HEK293 (cell line): ENCODE data around the gene ANKRD39.

Source experiments
- FEZF1 ChIP-seq: fragments of 450-650 bp; formaldehyde crosslinking; IDR thresholded peaks from 2 replicates; pipeline ENCODE4 v1.5.1; 2016; ENCODE audit warnings: missing biosample characterization, missing genetic modification characterization
- KLF10 ChIP-seq: fragments of 450-650 bp; IDR thresholded peaks from 2 replicates; pipeline ENCODE4 v1.5.1; 2018; ENCODE audit warnings: missing biosample characterization, mild to moderate bottlenecking, missing genetic modification characterization
- KLF17 ChIP-seq: fragments of 450-650 bp; formaldehyde crosslinking; IDR thresholded peaks from 2 replicates; pipeline ENCODE4 v1.5.1; 2016; ENCODE audit warnings: missing biosample characterization, missing genetic modification characterization
- REPIN1 ChIP-seq: fragments of 450-650 bp; formaldehyde crosslinking; IDR thresholded peaks from 2 replicates; pipeline ENCODE4 v1.5.1; 2017; ENCODE audit warnings: missing biosample characterization, missing genetic modification characterization, low read depth
- SP7 ChIP-seq: fragments of 450-650 bp; formaldehyde crosslinking; IDR thresholded peaks from 2 replicates; pipeline ENCODE4 v1.5.1; 2016; ENCODE audit warnings: missing biosample characterization, missing genetic modification characterization
- WT1 ChIP-seq: fragments of 450-650 bp; formaldehyde crosslinking; IDR thresholded peaks from 2 replicates; pipeline ENCODE4 v1.5.1; 2016; ENCODE audit warnings: missing biosample characterization, missing genetic modification characterization
- ZBTB1 ChIP-seq: fragments of 450-650 bp; formaldehyde crosslinking; IDR thresholded peaks from 2 replicates; pipeline ENCODE4 v1.5.1; 2016; ENCODE audit warnings: missing biosample characterization, missing genetic modification characterization
- ZBTB7A ChIP-seq: fragments of 450-650 bp; formaldehyde crosslinking; IDR thresholded peaks from 2 replicates; pipeline ENCODE4 v1.5.1; 2016; ENCODE audit warnings: low read depth, missing biosample characterization, missing genetic modification characterization
- ZFP3 ChIP-seq: fragments of 450-650 bp; formaldehyde crosslinking; IDR thresholded peaks from 2 replicates; pipeline ENCODE4 v1.5.1; 2016; ENCODE audit warnings: low read depth, missing biosample characterization, missing genetic modification characterization
- ZNF184 ChIP-seq: fragments of 450-650 bp; IDR thresholded peaks from 2 replicates; pipeline ENCODE4 v1.5.1; 2018; ENCODE audit warnings: missing biosample characterization, mild to moderate bottlenecking, missing genetic modification characterization
- ZNF211 ChIP-seq: fragments of 450-650 bp; formaldehyde crosslinking; IDR thresholded peaks from 2 replicates; pipeline ENCODE4 v1.5.1; 2016; ENCODE audit warnings: low read depth, missing biosample characterization, missing genetic modification characterization
- ZNF214 ChIP-seq: fragments of 450-650 bp; formaldehyde crosslinking; IDR thresholded peaks from 2 replicates; pipeline ENCODE4 v1.5.1; 2017; ENCODE audit warnings: missing biosample characterization, mild to moderate bottlenecking, missing genetic modification characterization, borderline replicate concordance
- ZNF221 ChIP-seq: fragments of 450-650 bp; formaldehyde crosslinking; IDR thresholded peaks from 2 replicates; pipeline ENCODE4 v1.5.1; 2017; ENCODE audit warnings: missing biosample characterization, missing genetic modification characterization, borderline replicate concordance
- ZNF302 ChIP-seq: fragments of 450-650 bp; formaldehyde crosslinking; IDR thresholded peaks from 2 replicates; pipeline ENCODE4 v1.5.1; 2016; ENCODE audit warnings: missing biosample characterization, missing genetic modification characterization, low read depth
- ZNF510 ChIP-seq: fragments of 450-650 bp; formaldehyde crosslinking; IDR thresholded peaks from 2 replicates; pipeline ENCODE4 v1.5.1; 2018; ENCODE audit warnings: mild to moderate bottlenecking, missing genetic modification characterization, missing biosample characterization; ENCODE audit not compliant: insufficient replicate concordance
- ZNF530 ChIP-seq: fragments of 450-650 bp; formaldehyde crosslinking; IDR thresholded peaks from 2 replicates; pipeline ENCODE4 v1.5.1; 2016; ENCODE audit warnings: low read depth, missing biosample characterization, missing genetic modification characterization
- ZNF561 ChIP-seq: fragments of 450-650 bp; IDR thresholded peaks from 2 replicates; pipeline ENCODE4 v1.5.1; 2018; ENCODE audit warnings: missing biosample characterization, missing genetic modification characterization, borderline replicate concordance
- ZNF610 ChIP-seq: fragments of 450-650 bp; formaldehyde crosslinking; IDR thresholded peaks from 2 replicates; pipeline ENCODE4 v1.5.1; 2016; ENCODE audit warnings: missing biosample characterization, missing genetic modification characterization, borderline replicate concordance
- ZNF621 ChIP-seq: fragments of 450-650 bp; formaldehyde crosslinking; IDR thresholded peaks from 2 replicates; pipeline ENCODE4 v1.5.1; 2017; ENCODE audit warnings: missing biosample characterization, missing genetic modification characterization
- ZNF692 ChIP-seq: fragments of 450-650 bp; formaldehyde crosslinking; IDR thresholded peaks from 2 replicates; pipeline ENCODE4 v1.5.1; 2016; ENCODE audit warnings: missing biosample characterization, missing genetic modification characterization
- ZNF701 ChIP-seq: fragments of 450-650 bp; formaldehyde crosslinking; IDR thresholded peaks from 2 replicates; pipeline ENCODE4 v1.5.1; 2016; ENCODE audit warnings: missing biosample characterization, missing genetic modification characterization
- ZSCAN16 ChIP-seq: fragments of 450-650 bp; formaldehyde crosslinking; IDR thresholded peaks from 2 replicates; pipeline ENCODE4 v1.5.1; 2016; ENCODE audit warnings: missing biosample characterization, missing genetic modification characterization
- ZSCAN23 ChIP-seq: fragments of 450-650 bp; formaldehyde crosslinking; IDR thresholded peaks from 2 replicates; pipeline ENCODE4 v1.5.1; 2016; ENCODE audit warnings: missing biosample characterization, missing genetic modification characterization
- ZSCAN30 ChIP-seq: fragments of 450-650 bp; IDR thresholded peaks from 2 replicates; pipeline ENCODE4 v1.5.1; 2018; ENCODE audit warnings: missing biosample characterization, mild to moderate bottlenecking, missing genetic modification characterization, moderate library complexity
- ZSCAN4 ChIP-seq: fragments of 450-650 bp; formaldehyde crosslinking; IDR thresholded peaks from 2 replicates; pipeline ENCODE4 v1.5.1; 2017; ENCODE audit warnings: missing biosample characterization, missing genetic modification characterization
- ZXDB ChIP-seq: fragments of 450-650 bp; formaldehyde crosslinking; IDR thresholded peaks from 2 replicates; pipeline ENCODE4 v1.5.1; 2016; ENCODE audit warnings: missing biosample characterization, missing genetic modification characterization
- TF ChIP-seq, protein P1 (sequence below): fragments of 450-650 bp; formaldehyde crosslinking; IDR thresholded peaks from 2 replicates; pipeline ENCODE4 v1.5.1; 2016; ENCODE audit warnings: missing biosample characterization, missing genetic modification characterization
- TF ChIP-seq, protein P2 (sequence below): fragments of 450-650 bp; formaldehyde crosslinking; IDR thresholded peaks from 2 replicates; pipeline ENCODE4 v1.5.1; 2017; ENCODE audit warnings: missing biosample characterization, missing genetic modification characterization

Gene ANKRD39

DNA sequence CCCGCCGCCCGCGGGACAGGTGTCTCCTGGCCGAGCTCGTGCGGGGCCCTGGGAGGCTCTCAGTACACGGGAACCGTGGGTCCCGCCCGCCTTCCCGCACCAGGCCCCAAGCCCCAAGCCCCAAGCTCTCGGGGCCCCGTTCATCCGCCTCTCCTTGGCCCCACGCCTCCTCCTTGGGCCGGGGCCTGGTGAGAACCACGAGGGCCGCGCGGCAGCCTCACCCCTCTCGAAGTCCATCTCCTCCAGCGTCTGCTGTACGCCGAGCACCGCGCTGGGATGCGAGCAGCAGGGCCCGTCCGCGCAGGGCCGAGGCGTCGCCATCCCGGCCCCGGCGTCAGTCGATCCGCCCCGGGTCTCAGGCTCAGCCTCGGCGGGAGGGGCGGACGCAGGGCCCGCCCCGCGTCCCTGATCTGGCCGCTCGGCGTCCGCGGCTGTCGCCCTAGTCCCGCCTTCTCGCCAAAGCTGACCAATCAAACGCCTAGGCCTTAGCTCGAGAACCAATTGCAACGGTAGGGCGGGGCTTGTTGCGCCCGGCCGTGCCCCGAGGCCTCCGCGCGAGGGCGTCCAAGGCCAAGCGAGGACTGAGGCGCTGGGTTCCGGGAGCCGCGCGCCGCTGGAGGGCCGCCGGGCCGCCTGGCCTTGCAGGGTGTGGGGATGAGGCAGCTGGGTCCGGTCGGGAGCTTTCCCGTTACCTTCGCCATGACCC, at the start of gene ANKRD39 (continued):
- TF ChIP-seq REPIN1: no peak
- TF ChIP-seq ZNF610 (tag by site-specific recombination): no peak
- no peak for TF ChIP-seq ZNF530 (tag by site-specific recombination)
- 0 out of 2 replicates have a peak, but pooled peaks have one; percentile 18 for TF ChIP-seq ZBTB1 (tag by site-specific recombination)
- TF ChIP-seq ZSCAN4: no peak; the same call in 1 of the 2 replicates
- TF ChIP-seq ZSCAN23 (tag by site-specific recombination): no peak
- TF ChIP-seq ZXDB (tag by site-specific recombination): peak; percentile 46
- no peak for TF ChIP-seq ZNF221 (tag by site-specific recombination)
- TF ChIP-seq ZSCAN30 (tag by site-specific recombination): peak; percentile 22
- TF ChIP-seq ZNF561 (tag by site-specific recombination): no peak; the same call in 1 of the 2 replicates
- no peak for TF ChIP-seq ZNF701 (tag by site-specific recombination)
- no peak for TF ChIP-seq ZNF510 (tag by site-specific recombination)
- TF ChIP-seq SP7 (tag by site-specific recombination): peak; percentile 31; the same call in 1 of the 2 replicates
- TF ChIP-seq WT1: no peak
- 0 out of 2 replicates have a peak, but pooled peaks have one; percentile 30 for TF ChIP-seq KLF10 (tag by site-specific recombination)
- no peak for TF ChIP-seq FEZF1 (tag by site-specific recombination)
- no peak for TF ChIP-seq ZNF211 (tag by site-specific recombination)
- TF ChIP-seq, protein P1, sequence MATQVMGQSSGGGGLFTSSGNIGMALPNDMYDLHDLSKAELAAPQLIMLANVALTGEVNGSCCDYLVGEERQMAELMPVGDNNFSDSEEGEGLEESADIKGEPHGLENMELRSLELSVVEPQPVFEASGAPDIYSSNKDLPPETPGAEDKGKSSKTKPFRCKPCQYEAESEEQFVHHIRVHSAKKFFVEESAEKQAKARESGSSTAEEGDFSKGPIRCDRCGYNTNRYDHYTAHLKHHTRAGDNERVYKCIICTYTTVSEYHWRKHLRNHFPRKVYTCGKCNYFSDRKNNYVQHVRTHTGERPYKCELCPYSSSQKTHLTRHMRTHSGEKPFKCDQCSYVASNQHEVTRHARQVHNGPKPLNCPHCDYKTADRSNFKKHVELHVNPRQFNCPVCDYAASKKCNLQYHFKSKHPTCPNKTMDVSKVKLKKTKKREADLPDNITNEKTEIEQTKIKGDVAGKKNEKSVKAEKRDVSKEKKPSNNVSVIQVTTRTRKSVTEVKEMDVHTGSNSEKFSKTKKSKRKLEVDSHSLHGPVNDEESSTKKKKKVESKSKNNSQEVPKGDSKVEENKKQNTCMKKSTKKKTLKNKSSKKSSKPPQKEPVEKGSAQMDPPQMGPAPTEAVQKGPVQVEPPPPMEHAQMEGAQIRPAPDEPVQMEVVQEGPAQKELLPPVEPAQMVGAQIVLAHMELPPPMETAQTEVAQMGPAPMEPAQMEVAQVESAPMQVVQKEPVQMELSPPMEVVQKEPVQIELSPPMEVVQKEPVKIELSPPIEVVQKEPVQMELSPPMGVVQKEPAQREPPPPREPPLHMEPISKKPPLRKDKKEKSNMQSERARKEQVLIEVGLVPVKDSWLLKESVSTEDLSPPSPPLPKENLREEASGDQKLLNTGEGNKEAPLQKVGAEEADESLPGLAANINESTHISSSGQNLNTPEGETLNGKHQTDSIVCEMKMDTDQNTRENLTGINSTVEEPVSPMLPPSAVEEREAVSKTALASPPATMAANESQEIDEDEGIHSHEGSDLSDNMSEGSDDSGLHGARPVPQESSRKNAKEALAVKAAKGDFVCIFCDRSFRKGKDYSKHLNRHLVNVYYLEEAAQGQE (tag by site-specific recombination): no peak
- TF ChIP-seq ZBTB7A (tag by site-specific recombination): no peak
- no peak for TF ChIP-seq ZFP3
- TF ChIP-seq ZSCAN16 (tag by site-specific recombination): peak; percentile 79; the same call in 1 of the 2 replicates
- peak; percentile 72 for TF ChIP-seq ZNF692 (tag by site-specific recombination)
- TF ChIP-seq, protein P2, sequence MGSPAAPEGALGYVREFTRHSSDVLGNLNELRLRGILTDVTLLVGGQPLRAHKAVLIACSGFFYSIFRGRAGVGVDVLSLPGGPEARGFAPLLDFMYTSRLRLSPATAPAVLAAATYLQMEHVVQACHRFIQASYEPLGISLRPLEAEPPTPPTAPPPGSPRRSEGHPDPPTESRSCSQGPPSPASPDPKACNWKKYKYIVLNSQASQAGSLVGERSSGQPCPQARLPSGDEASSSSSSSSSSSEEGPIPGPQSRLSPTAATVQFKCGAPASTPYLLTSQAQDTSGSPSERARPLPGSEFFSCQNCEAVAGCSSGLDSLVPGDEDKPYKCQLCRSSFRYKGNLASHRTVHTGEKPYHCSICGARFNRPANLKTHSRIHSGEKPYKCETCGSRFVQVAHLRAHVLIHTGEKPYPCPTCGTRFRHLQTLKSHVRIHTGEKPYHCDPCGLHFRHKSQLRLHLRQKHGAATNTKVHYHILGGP (tag by site-specific recombination): no peak
- no peak for TF ChIP-seq ZNF621
- no peak for TF ChIP-seq KLF17
- TF ChIP-seq ZNF214 (tag by site-specific recombination): no peak
- TF ChIP-seq ZNF184: no peak
- TF ChIP-seq ZNF302 (tag by site-specific recombination): no peak
